H1 (cell line): ENCODE measurements around the gene SND1.

ENCODE experiments used
- ASH2L ChIP-seq: fragments of 200-600, 300-600 bp; sonication (generic); IDR thresholded peaks from one replicate; pipeline ENCODE4 v1.7.1; 2017; ENCODE audit warnings: low read length
- BCL11A ChIP-seq, 2 experiments: IDR thresholded peaks; one replicate each; pipeline ENCODE4 v1.6.1; 2011; ENCODE audit warnings: low read depth in 2 of 2, low read length in 2 of 2, mild to moderate bottlenecking in 2 of 2
- CEBPB ChIP-seq: IDR thresholded peaks from 2 replicates; pipeline ENCODE4 v1.6.1; 2012; ENCODE audit warnings: low read depth, low read length
- EZH2 ChIP-seq: fragments of 200-600 bp; sonication (generic); IDR thresholded peaks from 2 replicates; pipeline ENCODE4 v1.7.1; 2012; ENCODE audit warnings: low read depth, mild to moderate bottlenecking, moderate library complexity, low read length, inconsistent platforms; ENCODE audit not compliant: severe bottlenecking
- GABPA ChIP-seq: IDR thresholded peaks from 2 replicates; pipeline ENCODE4 v1.6.1; 2011; ENCODE audit warnings: mild to moderate bottlenecking, low read length, moderate library complexity, borderline replicate concordance; ENCODE audit not compliant: insufficient read depth
- GTF2F1 ChIP-seq: IDR thresholded peaks from 2 replicates; pipeline ENCODE4 v1.6.1; 2012; ENCODE audit warnings: low read depth, low read length, improper control_type of control experiment, borderline replicate concordance
- POLR2A ChIP-seq, 2 experiments: IDR thresholded peaks; 1 replicate in 1 of 2; 2 replicates in 1 of 2; pipeline ENCODE4 v1.6.1; 2011; ENCODE audit warnings: low read depth in 2 of 2, low read length in 2 of 2, mild to moderate bottlenecking in 2 of 2; ENCODE audit errors: control extremely low read depth in 1 of 2
- POLR2AphosphoS5 ChIP-seq: IDR thresholded peaks from 2 replicates; pipeline ENCODE4 v1.6.1; 2011; ENCODE audit warnings: low read depth, low read length
- TBP ChIP-seq: IDR thresholded peaks from 2 replicates; pipeline ENCODE4 v1.6.1; 2011; ENCODE audit warnings: low read depth, low read length, improper control_type of control experiment
- TF ChIP-seq, protein P1 (sequence below), 3 experiments: IDR thresholded peaks; 1 replicate in 2 of 3; 2 replicates in 1 of 3; pipeline versions ENCODE4 v1.5.1 to v1.6.1; 2011; ENCODE audit warnings: low read length in 3 of 3, mild to moderate bottlenecking in 3 of 3, inconsistent platforms in 2 of 3, low read depth in 1 of 3, moderate library complexity in 1 of 3; ENCODE audit not compliant: insufficient read depth in 1 of 3; ENCODE audit errors: control extremely low read depth in 1 of 3

DNA sequence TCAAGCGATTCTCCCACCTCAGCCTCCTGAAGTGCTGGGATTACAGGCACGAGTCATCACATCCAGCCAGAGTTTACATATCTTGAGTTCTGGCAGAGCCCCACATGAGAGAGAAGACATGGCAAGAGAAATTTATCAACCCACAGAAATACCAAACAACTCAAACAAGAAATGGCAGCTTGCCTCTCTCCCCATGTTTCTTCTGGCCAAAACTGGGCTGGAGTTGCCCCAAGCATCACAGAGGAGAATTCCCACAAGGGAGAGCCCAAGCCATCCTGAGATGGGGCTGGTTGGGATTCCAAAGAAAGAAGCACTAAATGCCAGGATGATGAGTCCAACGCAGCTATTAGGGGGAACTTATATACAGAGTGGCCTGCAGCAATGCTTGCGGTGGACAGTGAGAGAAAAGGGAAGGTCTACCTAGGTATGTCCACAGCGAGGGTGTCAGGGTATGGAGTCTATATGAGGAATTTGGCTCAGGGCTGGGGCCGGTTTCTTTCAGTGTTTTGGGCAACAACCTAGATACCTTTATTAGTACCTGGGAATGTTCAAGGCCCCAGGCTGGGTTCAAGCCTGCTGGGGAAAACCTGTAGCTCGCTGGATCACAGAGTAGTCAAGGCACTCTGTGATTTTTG is 19.6 kb upstream of the SND1 start:
- TF ChIP-seq, protein P1, sequence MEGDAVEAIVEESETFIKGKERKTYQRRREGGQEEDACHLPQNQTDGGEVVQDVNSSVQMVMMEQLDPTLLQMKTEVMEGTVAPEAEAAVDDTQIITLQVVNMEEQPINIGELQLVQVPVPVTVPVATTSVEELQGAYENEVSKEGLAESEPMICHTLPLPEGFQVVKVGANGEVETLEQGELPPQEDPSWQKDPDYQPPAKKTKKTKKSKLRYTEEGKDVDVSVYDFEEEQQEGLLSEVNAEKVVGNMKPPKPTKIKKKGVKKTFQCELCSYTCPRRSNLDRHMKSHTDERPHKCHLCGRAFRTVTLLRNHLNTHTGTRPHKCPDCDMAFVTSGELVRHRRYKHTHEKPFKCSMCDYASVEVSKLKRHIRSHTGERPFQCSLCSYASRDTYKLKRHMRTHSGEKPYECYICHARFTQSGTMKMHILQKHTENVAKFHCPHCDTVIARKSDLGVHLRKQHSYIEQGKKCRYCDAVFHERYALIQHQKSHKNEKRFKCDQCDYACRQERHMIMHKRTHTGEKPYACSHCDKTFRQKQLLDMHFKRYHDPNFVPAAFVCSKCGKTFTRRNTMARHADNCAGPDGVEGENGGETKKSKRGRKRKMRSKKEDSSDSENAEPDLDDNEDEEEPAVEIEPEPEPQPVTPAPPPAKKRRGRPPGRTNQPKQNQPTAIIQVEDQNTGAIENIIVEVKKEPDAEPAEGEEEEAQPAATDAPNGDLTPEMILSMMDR (IDR thresholded peaks at IDR 0.05; ENCODE audit: control extremely low read depth in 1 of 3, insufficient read depth in 1 of 3, low read depth in 1 of 3, low read length in 3 of 3): no peak
- TF ChIP-seq GTF2F1: no peak
- TF ChIP-seq TBP: no peak
- no peak for TF ChIP-seq EZH2
- TF ChIP-seq GABPA: no peak
- no peak for TF ChIP-seq CEBPB
- TF ChIP-seq ASH2L: no peak
- TF ChIP-seq POLR2AphosphoS5: no peak
- no peak for TF ChIP-seq POLR2A (IDR thresholded peaks at IDR 0.05; ENCODE audit: control extremely low read depth in 1 of 2, low read depth in 2 of 2, low read length in 2 of 2)
- no peak for TF ChIP-seq BCL11A (IDR thresholded peaks at IDR 0.05; ENCODE audit: low read depth in 2 of 2, low read length in 2 of 2)
